HCT116 (cell line): ENCODE results near the gene SMC4.

Experiments
- CEBPB ChIP-seq: IDR thresholded peaks from 2 replicates; pipeline ENCODE4 v1.6.1; 2012; ENCODE audit warnings: low read depth
- ELF1 ChIP-seq: IDR thresholded peaks from 2 replicates; pipeline ENCODE4 v1.6.1; 2012; ENCODE audit warnings: low read depth, borderline replicate concordance
- EZH2 ChIP-seq: fragments of 200-600 bp; sonication (generic); IDR thresholded peaks from 2 replicates; pipeline ENCODE4 v1.6.1; 2017; ENCODE audit warnings: antibody characterized with exemption, mixed run types
- JUND ChIP-seq: IDR thresholded peaks from 2 replicates; pipeline ENCODE4 v1.6.1; 2012
- POLR2A ChIP-seq: IDR thresholded peaks from 2 replicates; pipeline ENCODE4 v1.7.0; 2011; ENCODE audit warnings: borderline replicate concordance; ENCODE audit not compliant: insufficient read depth, insufficient read length; ENCODE audit errors: extremely low read depth
- POLR2AphosphoS5 ChIP-seq: IDR thresholded peaks from 2 replicates; pipeline ENCODE4 v1.6.1; 2011; ENCODE audit warnings: mild to moderate bottlenecking, low read depth, low read length, moderate library complexity
- RAD21 ChIP-seq: IDR thresholded peaks from 2 replicates; pipeline ENCODE4 v1.6.1; 2012; ENCODE audit warnings: low read depth, mild to moderate bottlenecking
- TF ChIP-seq, protein P1 (sequence below), 3 experiments: fragments of 200-600 bp in 1 of 3; sonication (generic) in 1 of 3; IDR thresholded peaks in 2 of 3; conservative IDR thresholded peaks in 1 of 3; 2 replicates each; pipeline ENCODE4 v1.5.1; 2012 to 2017; ENCODE audit warnings: low read depth in 2 of 3, low read length in 2 of 3, antibody characterized with exemption in 1 of 3, borderline replicate concordance in 1 of 3, control low read depth in 1 of 3, mild to moderate bottlenecking in 1 of 3, mixed read lengths in 1 of 3, mixed run types in 1 of 3, moderate library complexity in 1 of 3; ENCODE audit not compliant: insufficient read depth in 1 of 3
- TF ChIP-seq, protein P2 (sequence below): IDR thresholded peaks from 2 replicates; pipeline ENCODE4 v1.6.1; 2011; ENCODE audit warnings: mild to moderate bottlenecking, low read length, moderate library complexity; ENCODE audit not compliant: insufficient replicate concordance; ENCODE audit errors: extremely low read depth
- TF ChIP-seq, protein P3 (sequence below): IDR thresholded peaks from 2 replicates; pipeline ENCODE4 v1.6.1; 2012
- TF ChIP-seq, protein P4 (sequence below): IDR thresholded peaks from 2 replicates; pipeline ENCODE4 v1.6.1; 2012
- TF ChIP-seq, protein P5 (sequence below): IDR thresholded peaks from 2 replicates; pipeline ENCODE4 v1.6.1; 2012; ENCODE audit warnings: low read depth

DNA sequence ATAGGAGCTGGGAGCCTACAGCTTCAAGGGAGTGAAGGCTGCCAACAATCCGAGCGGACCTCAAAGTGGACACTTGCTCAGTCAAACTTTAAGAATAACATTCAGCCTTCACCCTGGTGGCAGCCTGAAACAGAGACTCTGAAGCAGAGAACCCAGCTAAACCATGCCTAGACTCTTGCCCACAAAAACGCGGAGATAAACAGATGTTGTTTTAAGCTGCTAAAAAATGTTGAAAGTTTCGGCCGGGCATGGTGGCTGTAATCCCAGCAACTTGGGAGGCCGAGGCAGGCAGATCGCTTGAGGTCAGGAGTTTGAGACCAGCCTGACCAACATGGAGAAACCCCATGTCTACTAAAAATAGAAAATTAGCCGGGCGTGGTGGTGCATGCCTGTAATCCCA, 79.9 kb downstream of the SMC4 start:
- TF ChIP-seq POLR2A = no peak
- TF ChIP-seq RAD21 = no peak
- TF ChIP-seq, protein P1, sequence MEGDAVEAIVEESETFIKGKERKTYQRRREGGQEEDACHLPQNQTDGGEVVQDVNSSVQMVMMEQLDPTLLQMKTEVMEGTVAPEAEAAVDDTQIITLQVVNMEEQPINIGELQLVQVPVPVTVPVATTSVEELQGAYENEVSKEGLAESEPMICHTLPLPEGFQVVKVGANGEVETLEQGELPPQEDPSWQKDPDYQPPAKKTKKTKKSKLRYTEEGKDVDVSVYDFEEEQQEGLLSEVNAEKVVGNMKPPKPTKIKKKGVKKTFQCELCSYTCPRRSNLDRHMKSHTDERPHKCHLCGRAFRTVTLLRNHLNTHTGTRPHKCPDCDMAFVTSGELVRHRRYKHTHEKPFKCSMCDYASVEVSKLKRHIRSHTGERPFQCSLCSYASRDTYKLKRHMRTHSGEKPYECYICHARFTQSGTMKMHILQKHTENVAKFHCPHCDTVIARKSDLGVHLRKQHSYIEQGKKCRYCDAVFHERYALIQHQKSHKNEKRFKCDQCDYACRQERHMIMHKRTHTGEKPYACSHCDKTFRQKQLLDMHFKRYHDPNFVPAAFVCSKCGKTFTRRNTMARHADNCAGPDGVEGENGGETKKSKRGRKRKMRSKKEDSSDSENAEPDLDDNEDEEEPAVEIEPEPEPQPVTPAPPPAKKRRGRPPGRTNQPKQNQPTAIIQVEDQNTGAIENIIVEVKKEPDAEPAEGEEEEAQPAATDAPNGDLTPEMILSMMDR (IDR thresholded peaks at IDR 0.05 in 2 of 3, conservative IDR thresholded peaks at IDR 0.05 in 1 of 3; ENCODE audit: borderline replicate concordance in 1 of 3, insufficient read depth in 1 of 3, low read depth in 2 of 3, low read length in 2 of 3) = no peak
- TF ChIP-seq, protein P2, sequence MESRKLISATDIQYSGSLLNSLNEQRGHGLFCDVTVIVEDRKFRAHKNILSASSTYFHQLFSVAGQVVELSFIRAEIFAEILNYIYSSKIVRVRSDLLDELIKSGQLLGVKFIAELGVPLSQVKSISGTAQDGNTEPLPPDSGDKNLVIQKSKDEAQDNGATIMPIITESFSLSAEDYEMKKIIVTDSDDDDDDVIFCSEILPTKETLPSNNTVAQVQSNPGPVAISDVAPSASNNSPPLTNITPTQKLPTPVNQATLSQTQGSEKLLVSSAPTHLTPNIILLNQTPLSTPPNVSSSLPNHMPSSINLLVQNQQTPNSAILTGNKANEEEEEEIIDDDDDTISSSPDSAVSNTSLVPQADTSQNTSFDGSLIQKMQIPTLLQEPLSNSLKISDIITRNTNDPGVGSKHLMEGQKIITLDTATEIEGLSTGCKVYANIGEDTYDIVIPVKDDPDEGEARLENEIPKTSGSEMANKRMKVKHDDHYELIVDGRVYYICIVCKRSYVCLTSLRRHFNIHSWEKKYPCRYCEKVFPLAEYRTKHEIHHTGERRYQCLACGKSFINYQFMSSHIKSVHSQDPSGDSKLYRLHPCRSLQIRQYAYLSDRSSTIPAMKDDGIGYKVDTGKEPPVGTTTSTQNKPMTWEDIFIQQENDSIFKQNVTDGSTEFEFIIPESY = no peak
- no peak for TF ChIP-seq POLR2AphosphoS5
- TF ChIP-seq, protein P3, sequence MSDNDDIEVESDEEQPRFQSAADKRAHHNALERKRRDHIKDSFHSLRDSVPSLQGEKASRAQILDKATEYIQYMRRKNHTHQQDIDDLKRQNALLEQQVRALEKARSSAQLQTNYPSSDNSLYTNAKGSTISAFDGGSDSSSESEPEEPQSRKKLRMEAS = no peak
- TF ChIP-seq, protein P4, sequence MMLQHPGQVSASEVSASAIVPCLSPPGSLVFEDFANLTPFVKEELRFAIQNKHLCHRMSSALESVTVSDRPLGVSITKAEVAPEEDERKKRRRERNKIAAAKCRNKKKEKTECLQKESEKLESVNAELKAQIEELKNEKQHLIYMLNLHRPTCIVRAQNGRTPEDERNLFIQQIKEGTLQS = no peak
- TF ChIP-seq, protein P5, sequence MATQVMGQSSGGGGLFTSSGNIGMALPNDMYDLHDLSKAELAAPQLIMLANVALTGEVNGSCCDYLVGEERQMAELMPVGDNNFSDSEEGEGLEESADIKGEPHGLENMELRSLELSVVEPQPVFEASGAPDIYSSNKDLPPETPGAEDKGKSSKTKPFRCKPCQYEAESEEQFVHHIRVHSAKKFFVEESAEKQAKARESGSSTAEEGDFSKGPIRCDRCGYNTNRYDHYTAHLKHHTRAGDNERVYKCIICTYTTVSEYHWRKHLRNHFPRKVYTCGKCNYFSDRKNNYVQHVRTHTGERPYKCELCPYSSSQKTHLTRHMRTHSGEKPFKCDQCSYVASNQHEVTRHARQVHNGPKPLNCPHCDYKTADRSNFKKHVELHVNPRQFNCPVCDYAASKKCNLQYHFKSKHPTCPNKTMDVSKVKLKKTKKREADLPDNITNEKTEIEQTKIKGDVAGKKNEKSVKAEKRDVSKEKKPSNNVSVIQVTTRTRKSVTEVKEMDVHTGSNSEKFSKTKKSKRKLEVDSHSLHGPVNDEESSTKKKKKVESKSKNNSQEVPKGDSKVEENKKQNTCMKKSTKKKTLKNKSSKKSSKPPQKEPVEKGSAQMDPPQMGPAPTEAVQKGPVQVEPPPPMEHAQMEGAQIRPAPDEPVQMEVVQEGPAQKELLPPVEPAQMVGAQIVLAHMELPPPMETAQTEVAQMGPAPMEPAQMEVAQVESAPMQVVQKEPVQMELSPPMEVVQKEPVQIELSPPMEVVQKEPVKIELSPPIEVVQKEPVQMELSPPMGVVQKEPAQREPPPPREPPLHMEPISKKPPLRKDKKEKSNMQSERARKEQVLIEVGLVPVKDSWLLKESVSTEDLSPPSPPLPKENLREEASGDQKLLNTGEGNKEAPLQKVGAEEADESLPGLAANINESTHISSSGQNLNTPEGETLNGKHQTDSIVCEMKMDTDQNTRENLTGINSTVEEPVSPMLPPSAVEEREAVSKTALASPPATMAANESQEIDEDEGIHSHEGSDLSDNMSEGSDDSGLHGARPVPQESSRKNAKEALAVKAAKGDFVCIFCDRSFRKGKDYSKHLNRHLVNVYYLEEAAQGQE = no peak
- no peak for TF ChIP-seq CEBPB
- no peak for TF ChIP-seq ELF1
- TF ChIP-seq EZH2 = no peak
- no peak for TF ChIP-seq JUND
